Fibroblast of lung (primary cell): ENCODE measurements around the gene LTBP1.

ENCODE experiments used
- EZH2 ChIP-seq: IDR thresholded peaks from 2 replicates; pipeline ENCODE4 v1.5.1; 2012; ENCODE audit warnings: low read length, control low read depth, mild to moderate bottlenecking; ENCODE audit errors: missing control alignments
- TF ChIP-seq, protein P1 (sequence below), 2 donors: IDR thresholded peaks in 1 of 2; conservative IDR thresholded peaks in 1 of 2; 1 replicate in 1 of 2; 2 replicates in 1 of 2; pipeline ENCODE4 v1.5.1; 2011 to 2012; ENCODE audit warnings: low read length in 2 of 2, control low read depth in 1 of 2, inconsistent platforms in 1 of 2, low read depth in 1 of 2, mild to moderate bottlenecking in 1 of 2

DNA sequence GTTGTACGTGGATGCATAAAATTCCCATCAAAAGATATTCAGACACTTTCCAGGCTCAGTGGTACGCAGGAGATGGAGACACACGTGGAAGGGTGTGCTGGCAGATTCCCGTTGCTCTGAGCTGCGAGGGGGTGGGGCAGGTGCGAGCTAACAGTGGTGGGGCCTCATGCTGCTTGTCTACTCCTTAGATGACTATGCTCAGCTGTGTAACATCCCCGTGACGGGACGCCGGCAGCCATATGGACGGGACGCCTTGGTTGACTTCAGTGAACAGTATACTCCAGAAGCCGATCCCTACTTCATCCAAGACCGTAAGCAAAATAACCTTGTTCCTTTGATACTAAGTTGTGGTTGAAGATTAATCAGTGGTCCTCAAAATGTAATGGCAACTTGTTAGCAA is 442.2 kb downstream of the LTBP1 start:
- TF ChIP-seq, protein P1, sequence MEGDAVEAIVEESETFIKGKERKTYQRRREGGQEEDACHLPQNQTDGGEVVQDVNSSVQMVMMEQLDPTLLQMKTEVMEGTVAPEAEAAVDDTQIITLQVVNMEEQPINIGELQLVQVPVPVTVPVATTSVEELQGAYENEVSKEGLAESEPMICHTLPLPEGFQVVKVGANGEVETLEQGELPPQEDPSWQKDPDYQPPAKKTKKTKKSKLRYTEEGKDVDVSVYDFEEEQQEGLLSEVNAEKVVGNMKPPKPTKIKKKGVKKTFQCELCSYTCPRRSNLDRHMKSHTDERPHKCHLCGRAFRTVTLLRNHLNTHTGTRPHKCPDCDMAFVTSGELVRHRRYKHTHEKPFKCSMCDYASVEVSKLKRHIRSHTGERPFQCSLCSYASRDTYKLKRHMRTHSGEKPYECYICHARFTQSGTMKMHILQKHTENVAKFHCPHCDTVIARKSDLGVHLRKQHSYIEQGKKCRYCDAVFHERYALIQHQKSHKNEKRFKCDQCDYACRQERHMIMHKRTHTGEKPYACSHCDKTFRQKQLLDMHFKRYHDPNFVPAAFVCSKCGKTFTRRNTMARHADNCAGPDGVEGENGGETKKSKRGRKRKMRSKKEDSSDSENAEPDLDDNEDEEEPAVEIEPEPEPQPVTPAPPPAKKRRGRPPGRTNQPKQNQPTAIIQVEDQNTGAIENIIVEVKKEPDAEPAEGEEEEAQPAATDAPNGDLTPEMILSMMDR (conservative IDR thresholded peaks at IDR 0.05 in 1 of 2, IDR thresholded peaks at IDR 0.05 in 1 of 2; ENCODE audit: low read depth in 1 of 2, low read length in 2 of 2), result no peak
- no peak for TF ChIP-seq EZH2
